HL-60 (cell line): ENCODE results near the gene NFE2L1.

Experiments
- POLR2AphosphoS5 ChIP-seq: IDR thresholded peaks from 2 replicates; pipeline ENCODE4 v1.6.1; 2012; ENCODE audit warnings: low read depth
- SPI1 ChIP-seq: IDR thresholded peaks from 2 replicates; pipeline ENCODE4 v1.6.1; 2012; ENCODE audit warnings: low read depth, mild to moderate bottlenecking, borderline replicate concordance
- TF ChIP-seq, protein P1 (sequence below): IDR thresholded peaks from one replicate; pipeline ENCODE4 v1.5.1; 2011; ENCODE audit warnings: low read length, control low read depth, inconsistent platforms; ENCODE audit not compliant: insufficient read depth
- TF ChIP-seq, protein P2 (sequence below): IDR thresholded peaks from 2 replicates; pipeline ENCODE4 v1.6.1; 2012; ENCODE audit warnings: low read depth; ENCODE audit not compliant: insufficient replicate concordance

DNA sequence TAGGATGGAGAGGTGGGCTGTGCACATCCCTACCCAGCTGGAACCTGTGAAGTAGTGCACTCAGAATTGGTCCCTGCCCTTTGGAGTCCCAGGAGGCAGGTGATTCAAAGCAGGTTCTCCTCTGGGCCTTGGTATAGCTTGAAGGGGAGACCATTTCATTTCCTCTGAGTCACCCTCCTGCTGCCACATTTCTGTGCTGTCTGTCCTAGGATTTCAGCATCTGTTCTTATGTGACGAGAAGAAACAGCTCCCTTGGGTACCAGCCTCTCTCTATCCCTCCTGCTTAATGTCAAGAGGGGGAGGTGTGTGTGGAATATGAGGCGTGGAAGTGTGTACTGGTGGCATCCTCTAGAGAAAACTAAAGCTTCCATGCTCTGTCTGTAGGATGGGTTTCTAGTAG, 5.0 kb upstream of the NFE2L1 start:
- TF ChIP-seq, protein P1, sequence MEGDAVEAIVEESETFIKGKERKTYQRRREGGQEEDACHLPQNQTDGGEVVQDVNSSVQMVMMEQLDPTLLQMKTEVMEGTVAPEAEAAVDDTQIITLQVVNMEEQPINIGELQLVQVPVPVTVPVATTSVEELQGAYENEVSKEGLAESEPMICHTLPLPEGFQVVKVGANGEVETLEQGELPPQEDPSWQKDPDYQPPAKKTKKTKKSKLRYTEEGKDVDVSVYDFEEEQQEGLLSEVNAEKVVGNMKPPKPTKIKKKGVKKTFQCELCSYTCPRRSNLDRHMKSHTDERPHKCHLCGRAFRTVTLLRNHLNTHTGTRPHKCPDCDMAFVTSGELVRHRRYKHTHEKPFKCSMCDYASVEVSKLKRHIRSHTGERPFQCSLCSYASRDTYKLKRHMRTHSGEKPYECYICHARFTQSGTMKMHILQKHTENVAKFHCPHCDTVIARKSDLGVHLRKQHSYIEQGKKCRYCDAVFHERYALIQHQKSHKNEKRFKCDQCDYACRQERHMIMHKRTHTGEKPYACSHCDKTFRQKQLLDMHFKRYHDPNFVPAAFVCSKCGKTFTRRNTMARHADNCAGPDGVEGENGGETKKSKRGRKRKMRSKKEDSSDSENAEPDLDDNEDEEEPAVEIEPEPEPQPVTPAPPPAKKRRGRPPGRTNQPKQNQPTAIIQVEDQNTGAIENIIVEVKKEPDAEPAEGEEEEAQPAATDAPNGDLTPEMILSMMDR, result no peak
- no peak for TF ChIP-seq POLR2AphosphoS5
- TF ChIP-seq, protein P2, sequence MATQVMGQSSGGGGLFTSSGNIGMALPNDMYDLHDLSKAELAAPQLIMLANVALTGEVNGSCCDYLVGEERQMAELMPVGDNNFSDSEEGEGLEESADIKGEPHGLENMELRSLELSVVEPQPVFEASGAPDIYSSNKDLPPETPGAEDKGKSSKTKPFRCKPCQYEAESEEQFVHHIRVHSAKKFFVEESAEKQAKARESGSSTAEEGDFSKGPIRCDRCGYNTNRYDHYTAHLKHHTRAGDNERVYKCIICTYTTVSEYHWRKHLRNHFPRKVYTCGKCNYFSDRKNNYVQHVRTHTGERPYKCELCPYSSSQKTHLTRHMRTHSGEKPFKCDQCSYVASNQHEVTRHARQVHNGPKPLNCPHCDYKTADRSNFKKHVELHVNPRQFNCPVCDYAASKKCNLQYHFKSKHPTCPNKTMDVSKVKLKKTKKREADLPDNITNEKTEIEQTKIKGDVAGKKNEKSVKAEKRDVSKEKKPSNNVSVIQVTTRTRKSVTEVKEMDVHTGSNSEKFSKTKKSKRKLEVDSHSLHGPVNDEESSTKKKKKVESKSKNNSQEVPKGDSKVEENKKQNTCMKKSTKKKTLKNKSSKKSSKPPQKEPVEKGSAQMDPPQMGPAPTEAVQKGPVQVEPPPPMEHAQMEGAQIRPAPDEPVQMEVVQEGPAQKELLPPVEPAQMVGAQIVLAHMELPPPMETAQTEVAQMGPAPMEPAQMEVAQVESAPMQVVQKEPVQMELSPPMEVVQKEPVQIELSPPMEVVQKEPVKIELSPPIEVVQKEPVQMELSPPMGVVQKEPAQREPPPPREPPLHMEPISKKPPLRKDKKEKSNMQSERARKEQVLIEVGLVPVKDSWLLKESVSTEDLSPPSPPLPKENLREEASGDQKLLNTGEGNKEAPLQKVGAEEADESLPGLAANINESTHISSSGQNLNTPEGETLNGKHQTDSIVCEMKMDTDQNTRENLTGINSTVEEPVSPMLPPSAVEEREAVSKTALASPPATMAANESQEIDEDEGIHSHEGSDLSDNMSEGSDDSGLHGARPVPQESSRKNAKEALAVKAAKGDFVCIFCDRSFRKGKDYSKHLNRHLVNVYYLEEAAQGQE, result no peak
- TF ChIP-seq SPI1, result no peak
